IMR-90 (cell line): ENCODE measurements around the gene GRM8. TPM values are rescaled to one million over a fixed set of nuclear protein-coding genes. Genes with fewer than 3 reads are reported as not detected.

Source experiments
- ATAC-seq: fragments of 200-7000 bp; cut with Tn5 transposase; 2 replicates; pipeline ENCODE4 v1.9.1; 2020; ENCODE audit warnings: low read depth, mild to moderate bottlenecking, moderate library complexity
- BruUV-seq: library from RNA; stranded (reverse); fragments of 400-500 nt; replicated peaks from 2 replicates; lab custom pipeline; 2021; lab: Mats Ljungman, UMichigan
- CTCF ChIA-PET: fragments of 300-600 bp; formaldehyde crosslinking; extraction: SDS; loops from one replicate; lab custom pipeline; 2021; ENCODE audit warnings: antibody characterized with exemption; lab: Yijun Ruan, JAX
- POLR2A ChIA-PET: fragments of 300-600 bp; sonication (Branson Sonifier 250); formaldehyde crosslinking; loops from one replicate; lab custom pipeline; 2022; ENCODE audit warnings: antibody characterized with exemption; ENCODE audit not compliant: unreplicated experiment; lab: Charles Lee
- DNase-seq: peaks from one replicate; pipeline ENCODE4 v3.0.0; 2013
- H2AFZ ChIP-seq: replicated peaks from 2 replicates; pipeline ENCODE3; 2013; ENCODE audit warnings: low read length, mild to moderate bottlenecking; ENCODE audit not compliant: poor library complexity
- H2AK5ac ChIP-seq: 2 replicates; pipeline ENCODE4 v1.6.1; 2013; ENCODE audit warnings: low read depth, low read length, inconsistent platforms
- H2AK9ac ChIP-seq: replicated peaks from 2 replicates; pipeline ENCODE3; 2013; ENCODE audit warnings: mild to moderate bottlenecking, low read depth, low read length, moderate library complexity; ENCODE audit not compliant: poor library complexity
- H2BK120ac ChIP-seq: 2 replicates; pipeline ENCODE4 v1.6.1; 2013; ENCODE audit warnings: low read depth, low read length, inconsistent platforms
- H2BK15ac ChIP-seq: 3 replicates; pipeline ENCODE4 v1.6.1; 2013; ENCODE audit warnings: low read depth, low read length, inconsistent platforms
- H2BK20ac ChIP-seq: 2 replicates; pipeline ENCODE4 v1.6.1; 2013; ENCODE audit warnings: low read depth, mild to moderate bottlenecking, inconsistent platforms, low read length, moderate library complexity
- H2BK5ac ChIP-seq: 2 replicates; pipeline ENCODE4 v1.6.1; 2013; ENCODE audit warnings: mild to moderate bottlenecking, low read depth, low read length, inconsistent platforms; ENCODE audit not compliant: poor library complexity, severe bottlenecking
- H3K14ac ChIP-seq: replicated peaks from 2 replicates; pipeline ENCODE4 v1.6.1; 2013; ENCODE audit warnings: low read depth, low read length, inconsistent platforms
- H3K18ac ChIP-seq: 2 replicates; pipeline ENCODE4 v1.6.1; 2013; ENCODE audit warnings: low read depth, low read length, control low read depth
- H3K23ac ChIP-seq: 2 replicates; pipeline ENCODE4 v1.6.1; 2013; ENCODE audit warnings: low read depth, low read length, inconsistent platforms
- H3K27ac ChIP-seq: 2 replicates; pipeline ENCODE4 v1.5.1; 2013; ENCODE audit warnings: mild to moderate bottlenecking, control low read depth, low read length; ENCODE audit not compliant: insufficient read depth
- H3K27me3 ChIP-seq: 2 replicates; pipeline ENCODE4 v1.6.1; 2013; ENCODE audit warnings: low read length; ENCODE audit not compliant: control insufficient read depth, insufficient read depth
- H3K36me3 ChIP-seq: 2 replicates; pipeline ENCODE4 v1.6.1; 2013; ENCODE audit warnings: low read length, mixed read lengths; ENCODE audit not compliant: control insufficient read depth, insufficient read depth
- H3K4ac ChIP-seq: 2 replicates; pipeline ENCODE4 v1.6.1; 2013; ENCODE audit warnings: low read depth, low read length, inconsistent platforms
- H3K4me1 ChIP-seq: 2 replicates; pipeline ENCODE4 v1.6.1; 2013; ENCODE audit warnings: low read length, mixed read lengths; ENCODE audit not compliant: control insufficient read depth, insufficient read depth
- H3K4me2 ChIP-seq: 2 replicates; pipeline ENCODE4 v1.6.1; 2013; ENCODE audit warnings: low read depth, mild to moderate bottlenecking, control low read depth, low read length, moderate library complexity
- H3K4me3 ChIP-seq: 2 replicates; pipeline ENCODE4 v1.5.1; 2013; ENCODE audit warnings: low read depth, mild to moderate bottlenecking, control low read depth, low read length, moderate library complexity; ENCODE audit not compliant: insufficient read depth
- H3K56ac ChIP-seq: 2 replicates; pipeline ENCODE4 v1.6.1; 2013; ENCODE audit warnings: low read length, inconsistent platforms; ENCODE audit not compliant: insufficient read depth; ENCODE audit errors: extremely low read depth
- H3K79me1 ChIP-seq, 2 experiments: 2 replicates each; pipeline ENCODE4 v1.6.1; 2013; ENCODE audit warnings: low read length in 2 of 2, inconsistent platforms in 1 of 2, low read depth in 1 of 2
- H3K9ac ChIP-seq: 2 replicates; pipeline ENCODE4 v1.6.1; 2013; ENCODE audit warnings: low read depth, low read length, control low read depth
- H3K9me1 ChIP-seq: 2 replicates; pipeline ENCODE4 v1.6.1; 2013; ENCODE audit warnings: low read length, inconsistent platforms; ENCODE audit not compliant: insufficient read depth
- H3K9me3 ChIP-seq: 2 replicates; pipeline ENCODE4 v1.6.1; 2013; ENCODE audit warnings: low read length; ENCODE audit not compliant: control insufficient read depth, insufficient read depth
- H4K20me1 ChIP-seq: 2 replicates; pipeline ENCODE4 v1.6.1; 2013; ENCODE audit warnings: low read length, inconsistent platforms; ENCODE audit not compliant: insufficient read depth
- H4K5ac ChIP-seq: 2 replicates; pipeline ENCODE4 v1.6.1; 2013; ENCODE audit warnings: mild to moderate bottlenecking, low read depth, low read length, control low read depth
- H4K8ac ChIP-seq, 2 experiments: 2 replicates each; pipeline ENCODE4 v1.6.1; 2013; ENCODE audit warnings: low read depth in 2 of 2, low read length in 2 of 2, control low read depth in 1 of 2, inconsistent platforms in 1 of 2
- H4K91ac ChIP-seq: 2 replicates; pipeline ENCODE4 v1.6.1; 2013; ENCODE audit warnings: low read depth, low read length, inconsistent platforms; ENCODE audit not compliant: insufficient read depth
- BHLHE40 ChIP-seq: fragments of 150-350 bp; IDR thresholded peaks from 2 replicates; pipeline ENCODE4 v1.6.1; 2016; ENCODE audit warnings: mild to moderate bottlenecking, low read depth, low read length
- CEBPB ChIP-seq: IDR thresholded peaks from 2 replicates; pipeline ENCODE4 v1.6.1; 2012; ENCODE audit warnings: low read depth, low read length, improper control_type of control experiment
- CHD1 ChIP-seq: IDR thresholded peaks from 2 replicates; pipeline ENCODE4 v1.6.1; 2012; ENCODE audit warnings: low read depth, low read length, improper control_type of control experiment
- FOS ChIP-seq: fragments of 150-350 bp; IDR thresholded peaks from 2 replicates; pipeline ENCODE4 v1.6.1; 2016; ENCODE audit warnings: low read depth, low read length
- MAFK ChIP-seq: IDR thresholded peaks from 2 replicates; pipeline ENCODE4 v1.6.1; 2012; ENCODE audit warnings: low read depth, low read length, improper control_type of control experiment
- MAZ ChIP-seq: IDR thresholded peaks from 2 replicates; pipeline ENCODE4 v1.6.1; 2012; ENCODE audit warnings: low read depth, mild to moderate bottlenecking, low read length, improper control_type of control experiment, moderate library complexity, borderline replicate concordance
- MXI1 ChIP-seq: IDR thresholded peaks from 2 replicates; pipeline ENCODE4 v1.6.1; 2012; ENCODE audit warnings: low read depth, mild to moderate bottlenecking, low read length, moderate library complexity, borderline replicate concordance
- NFE2L2 ChIP-seq: fragments of 150-350 bp; IDR thresholded peaks from 2 replicates; pipeline ENCODE4 v1.6.1; 2016; ENCODE audit warnings: low read depth, mild to moderate bottlenecking, low read length
- POLR2A ChIP-seq: IDR thresholded peaks from 2 replicates; pipeline ENCODE4 v1.6.1; 2012; ENCODE audit warnings: mild to moderate bottlenecking, low read depth, low read length
- RAD21 ChIP-seq: IDR thresholded peaks from 2 replicates; pipeline ENCODE4 v1.6.1; 2012; ENCODE audit warnings: low read length, improper control_type of control experiment
- RCOR1 ChIP-seq: IDR thresholded peaks from 2 replicates; pipeline ENCODE4 v1.6.1; 2012; ENCODE audit warnings: mild to moderate bottlenecking, low read length, improper control_type of control experiment; ENCODE audit not compliant: insufficient replicate concordance
- WGBS, 2 experiments: methylation state at CpG; one replicate each; pipeline versions ENCODE4 v1.1.5 to v1.1.7; 2013; ENCODE audit warnings: missing lambda C conversion rate in 2 of 2; ENCODE audit not compliant: insufficient read length in 1 of 2; ENCODE audit errors: extremely low coverage in 2 of 2; 5-methylcytosine and 5-hydroxymethylcytosine counted together
- dilution Hi-C: fragments of 300-500 bp; cut with HindIII; formaldehyde crosslinking; loops from one replicate; pipeline ENCODE4 v1.14.3; 2018; ENCODE audit warnings: low sequenced_read_pairs; ENCODE audit not compliant: unreplicated experiment
- in situ Hi-C: fragments of 300-500 bp; cut with MboI; formaldehyde crosslinking; loops from 3 replicates; pipeline ENCODE4 v1.14.3; 2019; ENCODE audit warnings: low sequenced_read_pairs, inconsistent platforms, mixed read lengths
- intact Hi-C: fragments of 100-400 bp; cut with micrococcal nuclease; formaldehyde crosslinking; loops from 2 replicates; pipeline ENCODE4 v1.10.0; 2022
- polyA plus RNA-seq, 3 experiments: library from polyadenylated mRNA; depleted of rRNA; stranded (reverse); fragments of >200 nt; gene quantifications; 2 replicates each; pipeline ENCODE4 v1.2.3, GENCODE V29; 2012; ENCODE audit warnings: low replicate concordance in 1 of 3
- total RNA-seq: library from RNA; depleted of rRNA; stranded (reverse); fragments of >200 nt; gene quantifications from 2 replicates; pipeline ENCODE4 v1.2.3, GENCODE V29; 2012
- TF ChIP-seq, protein P1 (sequence below): fragments of 150-350 bp; IDR thresholded peaks from 2 replicates; pipeline ENCODE4 v1.6.1; 2016; ENCODE audit warnings: low read depth, mild to moderate bottlenecking, low read length, moderate library complexity, borderline replicate concordance
- TF ChIP-seq, protein P2 (sequence below): fragments of 150-350 bp; IDR thresholded peaks from 2 replicates; pipeline ENCODE4 v1.6.1; 2017; ENCODE audit warnings: mild to moderate bottlenecking, antibody characterized with exemption, low read length, low read depth

Gene GRM8
- total and polyA plus RNA-seq, 2 of the 4 experiments (the other 2 are of a cell fraction) = not detected

DNA sequence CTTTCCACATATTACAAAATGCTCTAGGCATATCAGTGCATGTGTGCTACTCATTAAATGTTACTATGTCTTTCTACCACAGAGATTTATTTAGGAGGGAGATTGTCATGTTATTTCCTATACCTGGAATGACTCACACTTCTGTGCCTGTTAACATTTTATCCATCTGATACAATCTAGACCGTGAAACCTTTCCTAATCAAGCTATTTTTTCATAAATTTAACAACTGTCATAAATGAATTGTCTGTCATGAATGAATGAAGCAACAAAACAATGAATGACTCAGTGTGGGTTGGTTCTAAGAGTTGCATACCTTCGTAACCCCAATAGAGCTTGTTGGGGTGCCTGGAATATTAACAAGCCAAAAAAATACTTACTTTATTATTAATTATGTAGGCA, 554.3 kb downstream of the GRM8 start (continued):
- TF ChIP-seq RCOR1 = no peak

DNA sequence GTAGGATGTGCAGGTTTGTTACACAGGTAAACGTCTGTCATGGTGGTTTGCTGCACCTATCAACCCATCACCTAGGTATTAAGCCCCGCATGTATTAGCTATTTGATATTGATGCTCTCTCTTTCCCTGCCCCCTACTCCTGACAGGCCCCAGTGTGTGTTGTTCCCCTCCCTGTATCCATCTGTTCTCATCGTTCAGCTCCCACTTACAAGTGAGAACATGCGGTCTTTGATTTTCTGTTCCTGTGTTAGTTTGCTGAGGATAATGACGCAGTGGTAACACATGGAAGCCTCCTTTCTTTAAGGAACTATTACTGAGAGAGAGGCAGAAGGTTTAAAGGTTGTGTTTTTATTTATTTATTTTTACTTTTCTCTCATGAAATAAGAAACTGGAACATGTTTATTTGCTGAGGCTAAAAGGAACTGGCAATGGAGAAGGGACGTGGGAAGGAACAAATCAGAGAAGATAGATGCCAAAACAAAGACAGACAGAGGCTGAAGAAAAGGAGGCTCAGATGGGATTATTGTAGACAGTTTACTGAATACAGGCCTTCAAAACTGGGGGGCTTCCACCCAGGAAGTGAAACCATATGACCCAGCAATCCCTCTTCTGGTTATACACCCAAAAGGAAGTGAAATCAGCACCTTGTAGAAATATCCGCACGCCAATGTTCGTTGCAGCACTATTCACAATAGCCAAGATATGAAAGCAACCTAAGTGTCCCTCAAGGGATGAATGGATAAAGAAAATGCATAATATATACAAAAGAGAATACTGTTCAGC, 556.3 kb downstream of the GRM8 start:
- Histone ChIP-seq H4K5ac (no peak overlapping the region), H2AFZ (no peak overlapping the region), H4K8ac (no peak overlapping the region), H3K4ac (no peak overlapping the region), H3K4me3 (no peak overlapping the region), H4K91ac (no peak overlapping the region), H2AK9ac (no peak overlapping the region), H3K56ac (no peak overlapping the region), H3K36me3 (no peaks in the 10 kb centered on the region), H3K4me2 (no peak overlapping the region), H2BK15ac (no peak overlapping the region), H3K9me3 (peaks cover 4% of the 10 kb centered on the region; the same call in 1 of the 2 replicates), H3K27ac (no peak overlapping the region), H3K9me1 (no peaks in the 10 kb centered on the region), H3K18ac (no peak overlapping the region), H3K14ac (no peak overlapping the region), H3K79me1 (no peaks in the 10 kb centered on the region), H2AK5ac (no peak overlapping the region), H2BK120ac (no peak overlapping the region), H3K4me1 (no peaks in the 10 kb centered on the region), H3K9ac (no peak overlapping the region), H3K27me3 (no peaks in the 10 kb centered on the region), H2BK20ac (no peak overlapping the region), H3K23ac (no peak overlapping the region), H2BK5ac (no peak overlapping the region), H4K20me1 (no peaks in the 10 kb centered on the region)
- dilution Hi-C loops (no loop called here), in situ Hi-C loops (no loop called here), intact Hi-C loops (no loop called here)
- DNase-seq (no peak), ATAC-seq (no peak)
- ChIA-PET POLR2A (interaction anchor here (0.7 kb wide), 1 partner anchor 33 kb away, joined by 3 read pairs; no protein-coding TSS in a partner anchor), CTCF (no interaction called here)
- whole genome bisulfite sequencing, 2 experiments = no CpG with 5 or more reads among the region's 9 CpGs
- TF ChIP-seq, protein P1, sequence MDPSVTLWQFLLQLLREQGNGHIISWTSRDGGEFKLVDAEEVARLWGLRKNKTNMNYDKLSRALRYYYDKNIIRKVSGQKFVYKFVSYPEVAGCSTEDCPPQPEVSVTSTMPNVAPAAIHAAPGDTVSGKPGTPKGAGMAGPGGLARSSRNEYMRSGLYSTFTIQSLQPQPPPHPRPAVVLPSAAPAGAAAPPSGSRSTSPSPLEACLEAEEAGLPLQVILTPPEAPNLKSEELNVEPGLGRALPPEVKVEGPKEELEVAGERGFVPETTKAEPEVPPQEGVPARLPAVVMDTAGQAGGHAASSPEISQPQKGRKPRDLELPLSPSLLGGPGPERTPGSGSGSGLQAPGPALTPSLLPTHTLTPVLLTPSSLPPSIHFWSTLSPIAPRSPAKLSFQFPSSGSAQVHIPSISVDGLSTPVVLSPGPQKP = no peak
- TF ChIP-seq BHLHE40 (no peak), RAD21 (no peak), MXI1 (no peak), MAZ (no peak), POLR2A (no peak), CHD1 (no peak), NFE2L2 (no peak), FOS (no peak), RCOR1 (no peak), CEBPB (no peak), MAFK (no peak)
- TF ChIP-seq, protein P2, sequence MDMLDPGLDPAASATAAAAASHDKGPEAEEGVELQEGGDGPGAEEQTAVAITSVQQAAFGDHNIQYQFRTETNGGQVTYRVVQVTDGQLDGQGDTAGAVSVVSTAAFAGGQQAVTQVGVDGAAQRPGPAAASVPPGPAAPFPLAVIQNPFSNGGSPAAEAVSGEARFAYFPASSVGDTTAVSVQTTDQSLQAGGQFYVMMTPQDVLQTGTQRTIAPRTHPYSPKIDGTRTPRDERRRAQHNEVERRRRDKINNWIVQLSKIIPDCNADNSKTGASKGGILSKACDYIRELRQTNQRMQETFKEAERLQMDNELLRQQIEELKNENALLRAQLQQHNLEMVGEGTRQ = no peak
- BruUV-seq = no TSS peak
